Measurements from ENCODE around the gene GUCY1A1.

- no peak for TF ChIP-seq TAF1 (IDR thresholded peaks at IDR 0.05; ENCODE audit: borderline replicate concordance, low read depth, low read length)
- no peak for TF ChIP-seq POLR2AphosphoS5 (IDR thresholded peaks at IDR 0.05; ENCODE audit: low read depth, low read length)
These were observed 26.5 kb downstream of the GUCY1A1 start for GRCh38 chr4:155693015-155693663.

Measured in GM12892 (cell line).